Neuronal stem cell (in vitro differentiated cells): ENCODE data around the gene BICD1.
"Not testable (repeated sequence)": the region's sequence is repeated elsewhere in the genome, so short reads cannot be mapped to it uniquely, and the experiment has no call there.

Source experiments
- DNase-seq: peaks from one replicate; pipeline ENCODE4 v3.0.0-alpha.2; 2013; ENCODE audit warnings: low spot score
- H2AFZ ChIP-seq: one replicate; pipeline ENCODE4 v1.6.1; 2013; ENCODE audit warnings: mild to moderate bottlenecking, low read length, inconsistent platforms
- H2AK5ac ChIP-seq: 2 replicates; pipeline ENCODE4 v1.6.1; 2013; ENCODE audit warnings: low read depth, mild to moderate bottlenecking, inconsistent platforms, low read length, moderate library complexity, mixed read lengths
- H2BK120ac ChIP-seq: 2 replicates; pipeline ENCODE4 v1.6.1; 2013; ENCODE audit warnings: low read depth, mild to moderate bottlenecking, inconsistent platforms, low read length, moderate library complexity, mixed read lengths
- H2BK12ac ChIP-seq: one replicate; pipeline ENCODE4 v1.6.1; 2013; ENCODE audit warnings: low read length, inconsistent platforms
- H2BK15ac ChIP-seq: 2 replicates; pipeline ENCODE4 v1.6.1; 2013; ENCODE audit warnings: mild to moderate bottlenecking, low read length, inconsistent platforms, mixed read lengths
- H2BK5ac ChIP-seq: one replicate; pipeline ENCODE4 v1.6.1; 2013; ENCODE audit warnings: inconsistent platforms, mild to moderate bottlenecking, low read length, moderate library complexity
- H3K14ac ChIP-seq: one replicate; pipeline ENCODE4 v1.6.1; 2013; ENCODE audit warnings: low read length, inconsistent platforms
- H3K18ac ChIP-seq: 2 replicates; pipeline ENCODE4 v1.6.1; 2013; ENCODE audit warnings: low read length, inconsistent platforms
- H3K23ac ChIP-seq: 2 replicates; pipeline ENCODE4 v1.6.1; 2013; ENCODE audit warnings: low read depth, mild to moderate bottlenecking, mixed read lengths, low read length, inconsistent platforms; ENCODE audit not compliant: poor library complexity
- H3K27ac ChIP-seq: replicated peaks from 3 replicates; pipeline ENCODE4 v1.5.1; 2013; ENCODE audit warnings: low read length, inconsistent platforms
- H3K27me3 ChIP-seq, 3 experiments: 2 replicates each; pipeline ENCODE4 v1.6.1; 2013; ENCODE audit warnings: low read length in 3 of 3, mild to moderate bottlenecking in 2 of 3, inconsistent platforms in 1 of 3, low read depth in 1 of 3, mixed read lengths in 1 of 3, moderate library complexity in 1 of 3; ENCODE audit not compliant: control insufficient read depth in 3 of 3, insufficient read depth in 3 of 3
- H3K36me3 ChIP-seq, 2 donors: replicated peaks in 1 of 2; 2 replicates each; pipeline ENCODE4 v1.6.1; 2013; ENCODE audit warnings: low read length in 2 of 2; ENCODE audit not compliant: control insufficient read depth in 2 of 2, insufficient read depth in 2 of 2
- H3K4ac ChIP-seq: 2 replicates; pipeline ENCODE4 v1.6.1; 2013; ENCODE audit warnings: inconsistent platforms, mild to moderate bottlenecking, low read length, moderate library complexity
- H3K4me1 ChIP-seq, 2 donors: 1 replicate in 1 of 2; 2 replicates in 1 of 2; pipeline ENCODE4 v1.6.1; 2013; ENCODE audit warnings: low read length in 2 of 2, low read depth in 1 of 2; ENCODE audit not compliant: control insufficient read depth in 2 of 2, insufficient read depth in 1 of 2
- H3K4me2 ChIP-seq: one replicate; pipeline ENCODE4 v1.6.1; 2013; ENCODE audit warnings: mild to moderate bottlenecking, low read length, inconsistent platforms; ENCODE audit not compliant: insufficient read depth, poor library complexity, severe bottlenecking
- H3K4me3 ChIP-seq, 2 donors: 2 replicates each; pipeline ENCODE4 v1.5.1; 2013; ENCODE audit warnings: low read length in 2 of 2, mild to moderate bottlenecking in 2 of 2, inconsistent platforms in 1 of 2, moderate library complexity in 1 of 2
- H3K79me1 ChIP-seq: one replicate; pipeline ENCODE4 v1.6.1; 2013; ENCODE audit warnings: low read depth, mild to moderate bottlenecking, inconsistent platforms, low read length, moderate library complexity
- H3K9ac ChIP-seq: one replicate; pipeline ENCODE4 v1.6.1; 2013; ENCODE audit warnings: mild to moderate bottlenecking, low read depth, low read length, inconsistent platforms; ENCODE audit not compliant: poor library complexity
- H3K9me3 ChIP-seq, 2 donors: replicated peaks in 1 of 2; 2 replicates each; pipeline versions ENCODE3 to v1.6.1; 2013; ENCODE audit warnings: low read length in 2 of 2, mild to moderate bottlenecking in 2 of 2, inconsistent platforms in 1 of 2, low read depth in 1 of 2, mixed read lengths in 1 of 2, moderate library complexity in 1 of 2; ENCODE audit not compliant: control insufficient read depth in 2 of 2, insufficient read depth in 1 of 2
- H4K8ac ChIP-seq: one replicate; pipeline ENCODE4 v1.6.1; 2013; ENCODE audit warnings: low read depth, mild to moderate bottlenecking, inconsistent platforms, low read length, moderate library complexity
- H4K91ac ChIP-seq: one replicate; pipeline ENCODE4 v1.6.1; 2013; ENCODE audit warnings: low read length, low read depth, mild to moderate bottlenecking, inconsistent platforms; ENCODE audit not compliant: poor library complexity
- WGBS, 2 donors: extraction: QIAGEN DNeasy Blood & Tissue Kit; methylation state at CpG; one replicate each; pipeline ENCODE4 v1.1.7; 2013; ENCODE audit warnings: missing lambda C conversion rate in 2 of 2, mixed read lengths in 1 of 2; ENCODE audit not compliant: insufficient read length in 2 of 2, insufficient replicate concordance in 1 of 2; ENCODE audit errors: extremely low coverage in 2 of 2; 5-methylcytosine and 5-hydroxymethylcytosine counted together

The BICD1 gene

GRCh38 chr12:32099275-32099674 is 7.4 kb upstream of the BICD1 start:
- WGBS, 2 donors, result no CpG with 5 or more reads among the region's 1 CpG
- not testable (repeated sequence) for H4K8ac ChIP-seq, H3K9me3 ChIP-seq, H2BK120ac ChIP-seq, H3K4me2 ChIP-seq, DNase-seq, H3K4ac ChIP-seq, H3K4me3 ChIP-seq, H3K9ac ChIP-seq, H2BK15ac ChIP-seq, H3K4me1 ChIP-seq, H2BK5ac ChIP-seq, H3K14ac ChIP-seq, H3K18ac ChIP-seq, H2AFZ ChIP-seq, H2BK12ac ChIP-seq, H3K27ac ChIP-seq, H3K27me3 ChIP-seq, H3K23ac ChIP-seq, H4K91ac ChIP-seq, H3K36me3 ChIP-seq, H2AK5ac ChIP-seq, H3K79me1 ChIP-seq

- no peak for DNase-seq
- H3K27ac ChIP-seq, result no peak overlapping the region
- H3K14ac ChIP-seq, result no peak overlapping the region
- H3K9ac ChIP-seq, result no peak overlapping the region
- H3K36me3 ChIP-seq, result no peaks in the 10 kb centered on the region
- no peak overlapping the region for H4K91ac ChIP-seq
- H2AK5ac ChIP-seq, result no peak overlapping the region
- no peak overlapping the region for H3K4me2 ChIP-seq
- no peak overlapping the region for H3K4me3 ChIP-seq
- no peaks in the 10 kb centered on the region for H3K27me3 ChIP-seq
- no peak overlapping the region for H2BK12ac ChIP-seq
- no CpG with 5 or more reads among the region's 4 CpGs for WGBS, 2 donors
- H3K23ac ChIP-seq, result no peak overlapping the region
- H2BK5ac ChIP-seq, result no peak overlapping the region
- peak overlapping the region; percentile 5 for H2BK15ac ChIP-seq
- H2AFZ ChIP-seq, result no peak overlapping the region
- peak overlapping the region; percentile 4 for H3K18ac ChIP-seq
- no peaks in the 10 kb centered on the region for H3K9me3 ChIP-seq
- no peak overlapping the region for H4K8ac ChIP-seq
- H2BK120ac ChIP-seq, result no peak overlapping the region
- H3K4ac ChIP-seq, result no peak overlapping the region
- no peaks in the 10 kb centered on the region for H3K79me1 ChIP-seq
- peaks cover 0 to 6% of the 10 kb centered on the region in 2 donors for H3K4me1 ChIP-seq
These were observed 6.3 kb upstream of the BICD1 start for GRCh38 chr12:32100361-32100760.

GRCh38 chr12:32100888-32101287 is 5.8 kb upstream of the BICD1 start:
- no peak overlapping the region for H3K14ac ChIP-seq
- no peak overlapping the region for H3K18ac ChIP-seq
- DNase-seq, result no peak
- no peak overlapping the region for H3K23ac ChIP-seq
- H3K9me3 ChIP-seq, result no peaks in the 10 kb centered on the region
- H3K79me1 ChIP-seq, result no peaks in the 10 kb centered on the region
- H3K27ac ChIP-seq, result no peak overlapping the region
- peaks cover 0 to 8% of the 10 kb centered on the region in 2 donors for H3K4me1 ChIP-seq
- no peak overlapping the region for H3K4me3 ChIP-seq
- no peaks in the 10 kb centered on the region for H3K36me3 ChIP-seq
- no peak overlapping the region for H3K4me2 ChIP-seq
- H3K27me3 ChIP-seq, result no peaks in the 10 kb centered on the region
- H2BK120ac ChIP-seq, result no peak overlapping the region
- H2AFZ ChIP-seq, result no peak overlapping the region
- no peak overlapping the region for H2BK5ac ChIP-seq
- H3K9ac ChIP-seq, result no peak overlapping the region
- H4K91ac ChIP-seq, result no peak overlapping the region
- no peak overlapping the region for H2BK12ac ChIP-seq
- H4K8ac ChIP-seq, result no peak overlapping the region
- H2BK15ac ChIP-seq, result no peak overlapping the region
- H2AK5ac ChIP-seq, result no peak overlapping the region
- H3K4ac ChIP-seq, result no peak overlapping the region
- no CpG with 5 or more reads among the region's 5 CpGs for WGBS, 2 donors

GRCh38 chr12:32102234-32102633 is 4.4 kb upstream of the BICD1 start:
- Histone ChIP-seq H3K4ac (no peak overlapping the region), H3K4me1 (peaks cover 0 to 8% of the 10 kb centered on the region in 2 donors), H3K18ac (no peak overlapping the region), H3K79me1 (no peaks in the 10 kb centered on the region), H2AK5ac (no peak overlapping the region), H2BK120ac (no peak overlapping the region), H3K9me3 (no peaks in the 10 kb centered on the region), H3K4me3 (no peak overlapping the region), H2BK12ac (no peak overlapping the region), H2AFZ (no peak overlapping the region), H2BK5ac (no peak overlapping the region), H4K8ac (no peak overlapping the region), H3K27me3 (no peaks in the 10 kb centered on the region), H3K14ac (no peak overlapping the region), H2BK15ac (no peak overlapping the region), H3K4me2 (no peak overlapping the region), H3K36me3 (no peaks in the 10 kb centered on the region), H4K91ac (no peak overlapping the region), H3K23ac (no peak overlapping the region), H3K9ac (no peak overlapping the region), H3K27ac (no peak overlapping the region)
- no peak for DNase-seq
- no CpG with 5 or more reads among the region's 3 CpGs for WGBS, 2 donors
